Panc1 (cell line): ENCODE data around the gene YDJC. TPM values are rescaled to one million over a fixed set of nuclear protein-coding genes. Genes with fewer than 3 reads are reported as not detected.

Experiments
- ATAC-seq: fragments of 200-7000 bp; cut with Tn5 transposase; 2 replicates; pipeline ENCODE4 v1.9.1; 2020; ENCODE audit warnings: mild to moderate bottlenecking, moderate library complexity
- BruUV-seq: library from RNA; stranded (reverse); fragments of 400-500 nt; replicated peaks from 2 replicates; lab custom pipeline; 2021; lab: Mats Ljungman, UMichigan
- CTCF ChIA-PET: fragments of 300-600 bp; sonication (Branson Sonifier 250); formaldehyde crosslinking; loops from one replicate; lab custom pipeline; 2022; ENCODE audit warnings: antibody characterized with exemption; lab: Charles Lee
- POLR2A ChIA-PET: fragments of 300-600 bp; sonication (Branson Sonifier 250); formaldehyde crosslinking; loops from one replicate; lab custom pipeline; 2022; ENCODE audit warnings: antibody characterized with exemption; lab: Charles Lee
- DNase-seq: peaks from one replicate; pipeline ENCODE4 v3.0.0-alpha.2; 2010; ENCODE audit warnings: low read depth, low spot score
- H3K27ac ChIP-seq: 2 replicates; pipeline ENCODE4 v1.5.1; 2011; ENCODE audit warnings: mild to moderate bottlenecking, low read length, inconsistent platforms
- H3K27me3 ChIP-seq: fragments of 200-500 bp; sonication (Bioruptor generic); 2 replicates; pipeline ENCODE4 v1.6.0; 2014; ENCODE audit warnings: low read length, inconsistent platforms; ENCODE audit not compliant: control insufficient read depth, insufficient read depth
- H3K36me3 ChIP-seq: fragments of 200-500 bp; sonication (Bioruptor generic); 2 replicates; pipeline ENCODE4 v1.5.1; 2014; ENCODE audit warnings: inconsistent platforms, mild to moderate bottlenecking, low read length, moderate library complexity; ENCODE audit not compliant: control insufficient read depth, insufficient read depth
- H3K4me1 ChIP-seq: 2 replicates; pipeline ENCODE4 v1.5.1; 2011; ENCODE audit warnings: inconsistent platforms, mild to moderate bottlenecking, low read length, moderate library complexity; ENCODE audit not compliant: control insufficient read depth, insufficient read depth
- H3K4me3 ChIP-seq, 2 experiments: 2 replicates each; pipeline ENCODE4 v1.5.1; 2011 to 2012; ENCODE audit warnings: low read depth in 2 of 2, low read length in 2 of 2, mild to moderate bottlenecking in 2 of 2, inconsistent platforms in 1 of 2, moderate library complexity in 1 of 2
- H3K9me3 ChIP-seq: fragments of 200-500 bp; sonication (Bioruptor generic); 2 replicates; pipeline ENCODE4 v1.5.1; 2014; ENCODE audit warnings: low read depth, mild to moderate bottlenecking, inconsistent platforms, low read length, moderate library complexity; ENCODE audit not compliant: control insufficient read depth, insufficient read depth
- CTCF ChIP-seq: fragments of 450-650 bp; IDR thresholded peaks from 2 replicates; pipeline ENCODE4 v1.5.1; 2017; ENCODE audit warnings: mild to moderate bottlenecking
- POLR2AphosphoS5 ChIP-seq: IDR thresholded peaks from 2 replicates; pipeline ENCODE4 v1.6.1; 2012; ENCODE audit warnings: mild to moderate bottlenecking, low read depth, low read length, moderate library complexity
- REST ChIP-seq, 2 experiments: IDR thresholded peaks; 2 replicates each; pipeline ENCODE4 v1.6.1; 2011 to 2012; ENCODE audit warnings: low read depth in 2 of 2, control low read depth in 1 of 2, low read length in 1 of 2, mild to moderate bottlenecking in 1 of 2, moderate library complexity in 1 of 2; ENCODE audit not compliant: insufficient read depth in 1 of 2
- SIN3A ChIP-seq: IDR thresholded peaks from 2 replicates; pipeline ENCODE4 v1.6.1; 2012; ENCODE audit warnings: low read depth, mild to moderate bottlenecking, low read length, moderate library complexity, borderline replicate concordance; ENCODE audit not compliant: insufficient read depth
- TCF7L2 ChIP-seq: IDR thresholded peaks from 2 replicates; pipeline ENCODE4 v1.6.1; 2011; ENCODE audit warnings: mild to moderate bottlenecking, low read depth, low read length, inconsistent platforms
- in situ Hi-C: cut with HindIII; loops from 2 replicates; pipeline ENCODE4 v1.10.0; 2016; ENCODE audit warnings: low sequenced_read_pairs, low pct_unique_long_range_greater_than_20kb
- intact Hi-C: fragments of 100-400 bp; cut with micrococcal nuclease; formaldehyde crosslinking; loops from one replicate; pipeline ENCODE4 v1.10.0; 2022; ENCODE audit not compliant: unreplicated experiment
- total RNA-seq: library from RNA; stranded (reverse); gene quantifications from one replicate; pipeline ENCODE4 v1.2.1, GENCODE V29; 2021; ENCODE audit not compliant: unreplicated experiment

Gene YDJC
- total RNA-seq, 1 experiment from 2014 or later, result 60.6 TPM

- CTCF ChIA-PET, result no interaction called here
- Histone ChIP-seq H3K36me3 (no peaks in the 10 kb centered on the region), H3K4me1 (no peaks in the 10 kb centered on the region; the same call in 1 of the 2 replicates), H3K27ac (no peak overlapping the region), H3K9me3 (no peaks in the 10 kb centered on the region), H3K27me3 (no peaks in the 10 kb centered on the region), H3K4me3 (no peak overlapping the region)
- POLR2A ChIA-PET, result no interaction called here
- ATAC-seq (no peak), DNase-seq (no peak)
- TF ChIP-seq POLR2AphosphoS5 (no peak), REST (IDR thresholded peaks at IDR 0.05; ENCODE audit: insufficient read depth in 1 of 2, low read depth in 2 of 2, low read length in 1 of 2) (no peak), TCF7L2 (no peak), SIN3A (no peak), CTCF (no peak)
- no TSS peak for BruUV-seq
- intact Hi-C loops, result no loop called here
- in situ Hi-C loops, result no loop called here
Measured at GRCh38 chr22:21634844-21635243, 5.0 kb upstream of the YDJC start.

- DNase-seq (no peak), ATAC-seq (no peak)
- Histone ChIP-seq H3K4me3 (no peak overlapping the region), H3K4me1 (no peaks in the 10 kb centered on the region; the same call in 1 of the 2 replicates), H3K9me3 (no peaks in the 10 kb centered on the region), H3K27me3 (no peaks in the 10 kb centered on the region), H3K36me3 (no peaks in the 10 kb centered on the region), H3K27ac (no peak overlapping the region)
- TF ChIP-seq CTCF (no peak), TCF7L2 (no peak), REST (IDR thresholded peaks at IDR 0.05; ENCODE audit: insufficient read depth in 1 of 2, low read depth in 2 of 2, low read length in 1 of 2) (no peak), SIN3A (no peak), POLR2AphosphoS5 (no peak)
- ChIA-PET CTCF (no interaction called here), POLR2A (no interaction called here)
- BruUV-seq, result no TSS peak
- in situ Hi-C loops (no loop called here), intact Hi-C loops (no loop called here)
Measured at GRCh38 chr22:21634081-21634480, 4.3 kb upstream of the YDJC start.
